ENCODE measurements around the gene FAS.

DNA sequence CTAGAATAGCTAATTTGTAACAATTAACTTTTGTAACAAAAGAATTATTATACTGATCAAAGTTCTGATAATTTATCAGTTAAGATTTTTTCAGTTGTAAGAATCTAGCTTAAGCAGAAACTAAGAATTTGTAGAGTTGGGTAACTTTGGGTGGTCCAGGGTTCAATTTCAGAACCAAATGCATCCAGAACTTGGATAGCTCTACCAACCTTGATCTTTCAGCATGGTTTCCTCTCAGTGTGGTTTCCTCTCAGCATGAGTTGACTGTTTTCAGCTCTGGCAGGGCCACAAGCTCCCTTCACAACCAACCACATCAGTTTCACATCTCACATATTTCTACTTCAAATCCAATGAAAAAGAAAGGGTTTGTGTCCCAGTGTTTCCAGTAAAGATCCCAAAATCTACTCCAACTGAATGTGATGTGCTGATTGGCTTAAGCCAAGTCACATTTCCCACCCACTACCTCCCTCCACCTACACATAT, 3.3 kb upstream of the FAS start:
- TF ChIP-seq, protein P1, sequence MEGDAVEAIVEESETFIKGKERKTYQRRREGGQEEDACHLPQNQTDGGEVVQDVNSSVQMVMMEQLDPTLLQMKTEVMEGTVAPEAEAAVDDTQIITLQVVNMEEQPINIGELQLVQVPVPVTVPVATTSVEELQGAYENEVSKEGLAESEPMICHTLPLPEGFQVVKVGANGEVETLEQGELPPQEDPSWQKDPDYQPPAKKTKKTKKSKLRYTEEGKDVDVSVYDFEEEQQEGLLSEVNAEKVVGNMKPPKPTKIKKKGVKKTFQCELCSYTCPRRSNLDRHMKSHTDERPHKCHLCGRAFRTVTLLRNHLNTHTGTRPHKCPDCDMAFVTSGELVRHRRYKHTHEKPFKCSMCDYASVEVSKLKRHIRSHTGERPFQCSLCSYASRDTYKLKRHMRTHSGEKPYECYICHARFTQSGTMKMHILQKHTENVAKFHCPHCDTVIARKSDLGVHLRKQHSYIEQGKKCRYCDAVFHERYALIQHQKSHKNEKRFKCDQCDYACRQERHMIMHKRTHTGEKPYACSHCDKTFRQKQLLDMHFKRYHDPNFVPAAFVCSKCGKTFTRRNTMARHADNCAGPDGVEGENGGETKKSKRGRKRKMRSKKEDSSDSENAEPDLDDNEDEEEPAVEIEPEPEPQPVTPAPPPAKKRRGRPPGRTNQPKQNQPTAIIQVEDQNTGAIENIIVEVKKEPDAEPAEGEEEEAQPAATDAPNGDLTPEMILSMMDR (conservative IDR thresholded peaks at IDR 0.05; ENCODE audit: low read length): no peak; the same call in 1 of the 2 replicates
- no peak for TF ChIP-seq EZH2phosphoT487 (IDR thresholded peaks at IDR 0.05; ENCODE audit: borderline replicate concordance, low read depth, low read length)
